Peyer's patch (tissue), 4 donors: Measurements from ENCODE around the gene TULP4.

ENCODE experiments used
- CTCF ChIP-seq, 6 experiments: fragments of 450-650 bp in 4 of 6; fragments of 200-600 bp in 2 of 6; sonication (generic) in 1 of 6; IDR thresholded peaks; one replicate each; pipeline ENCODE4 v1.5.1; 2017 to 2019; ENCODE audit warnings: antibody characterized with exemption in 6 of 6, mild to moderate bottlenecking in 3 of 6, moderate library complexity in 1 of 6
- POLR2A ChIP-seq, 2 donors: fragments of 450-650 bp; IDR thresholded peaks; one replicate each; pipeline ENCODE4 v1.5.1; 2017; ENCODE audit warnings: antibody characterized with exemption in 2 of 2, mild to moderate bottlenecking in 2 of 2, moderate library complexity in 2 of 2

GRCh38 chr6:158284876-158285655 lies 27.2 kb upstream of the TULP4 start:
- TF ChIP-seq POLR2A (IDR thresholded peaks at IDR 0.05) (no peak), CTCF (IDR thresholded peaks at IDR 0.05) (no peak)
